Loucy (cell line): ENCODE measurements around the gene DONSON.

Experiments
- H2AFZ ChIP-seq: fragments of 200-600 bp; sonication (generic); 2 replicates; pipeline ENCODE4 v1.6.0; 2016; ENCODE audit warnings: antibody characterized with exemption, mild to moderate bottlenecking, low read length, moderate library complexity
- H3F3A ChIP-seq: fragments of 200-600 bp; 2 replicates; pipeline ENCODE4 v1.6.0; 2016; ENCODE audit warnings: antibody characterized with exemption, low read depth, mild to moderate bottlenecking
- H3K27me3 ChIP-seq: fragments of 200-600 bp; sonication (generic); 2 replicates; pipeline ENCODE4 v1.6.1; 2014; ENCODE audit warnings: low read length, mild to moderate bottlenecking; ENCODE audit not compliant: insufficient read depth, poor library complexity, severe bottlenecking
- H3K36me3 ChIP-seq: fragments of 200-600 bp; sonication (generic); 2 replicates; pipeline ENCODE4 v1.6.1; 2016; ENCODE audit warnings: low read length; ENCODE audit not compliant: insufficient read depth
- H3K4me1 ChIP-seq: fragments of 200-600 bp; sonication (generic); 2 replicates; pipeline ENCODE4 v1.5.1; 2014; ENCODE audit warnings: low read length, mild to moderate bottlenecking; ENCODE audit not compliant: insufficient read depth, poor library complexity, severe bottlenecking
- H3K4me2 ChIP-seq: fragments of 200-600 bp; sonication (generic); 2 replicates; pipeline ENCODE4 v1.6.0; 2014; ENCODE audit warnings: antibody characterized with exemption, low read length, low read depth, mild to moderate bottlenecking; ENCODE audit not compliant: poor library complexity, severe bottlenecking
- H3K4me3 ChIP-seq: fragments of 200-600 bp; sonication (generic); 2 replicates; pipeline ENCODE4 v1.5.1; 2014; ENCODE audit warnings: low read length, mild to moderate bottlenecking, mixed read lengths; ENCODE audit not compliant: poor library complexity, severe bottlenecking
- H3K79me2 ChIP-seq: fragments of 200-600 bp; sonication (generic); 2 replicates; pipeline ENCODE4 v1.6.1; 2014; ENCODE audit warnings: low read length; ENCODE audit not compliant: insufficient read depth
- H3K9ac ChIP-seq: fragments of 200-600 bp; sonication (generic); 2 replicates; pipeline ENCODE4 v1.6.0; 2014; ENCODE audit warnings: mild to moderate bottlenecking, low read depth, low read length, moderate library complexity; ENCODE audit not compliant: poor library complexity, severe bottlenecking
- H3K9me2 ChIP-seq: fragments of 200-600 bp; sonication (generic); replicated peaks from 2 replicates; pipeline ENCODE4 v1.6.1; 2016; ENCODE audit warnings: low read depth, low read length, mixed read lengths
- H3K9me3 ChIP-seq: fragments of 200-600 bp; sonication (generic); 2 replicates; pipeline ENCODE4 v1.6.1; 2014; ENCODE audit warnings: mild to moderate bottlenecking, antibody characterized with exemption, low read length, low read depth; ENCODE audit not compliant: insufficient read depth
- H4K20me1 ChIP-seq: fragments of 200-600 bp; sonication (generic); 2 replicates; pipeline ENCODE4 v1.6.0; 2014; ENCODE audit warnings: antibody characterized with exemption, low read length, mild to moderate bottlenecking; ENCODE audit not compliant: insufficient read depth, poor library complexity, severe bottlenecking
- CTCF ChIP-seq: fragments of 200-600 bp; sonication (generic); conservative IDR thresholded peaks from 2 replicates; pipeline ENCODE4 v1.5.1; 2014; ENCODE audit warnings: mild to moderate bottlenecking, antibody characterized with exemption, low read length
- EZH2phosphoT487 ChIP-seq: fragments of 200-600 bp; IDR thresholded peaks from 2 replicates; pipeline ENCODE4 v1.6.1; 2018; ENCODE audit warnings: antibody characterized with exemption, mild to moderate bottlenecking, moderate library complexity, borderline replicate concordance

Gene DONSON

GRCh38 chr21:33537212-33537611 is 51.3 kb downstream of the DONSON start:
- no peaks in the 10 kb centered on the region for H3K9me3 ChIP-seq
- H3K4me2 ChIP-seq: no peak overlapping the region
- H3K4me1 ChIP-seq: peaks cover 15% of the 10 kb centered on the region
- TF ChIP-seq CTCF: no peak
- no peak for TF ChIP-seq EZH2phosphoT487
- H3K79me2 ChIP-seq: peaks cover 39% of the 10 kb centered on the region
- peaks cover 35% of the 10 kb centered on the region for H3K36me3 ChIP-seq
- no peak overlapping the region for H3K9ac ChIP-seq
- no peak overlapping the region for H3K4me3 ChIP-seq
- no peak overlapping the region for H2AFZ ChIP-seq
- H3K9me2 ChIP-seq: no peaks in the 10 kb centered on the region
- H3F3A ChIP-seq: peaks cover 5% of the 10 kb centered on the region; the same call in 1 of the 2 replicates
- H3K27me3 ChIP-seq: no peaks in the 10 kb centered on the region
- peaks cover 5% of the 10 kb centered on the region for H4K20me1 ChIP-seq

- Histone ChIP-seq H3K79me2 (no peaks in the 10 kb centered on the region), H3K27me3 (no peaks in the 10 kb centered on the region), H3K4me2 (no peak overlapping the region), H3F3A (no peaks in the 10 kb centered on the region), H3K36me3 (peaks cover 73% of the 10 kb centered on the region), H3K9me2 (no peaks in the 10 kb centered on the region), H3K9ac (no peak overlapping the region), H3K4me1 (no peaks in the 10 kb centered on the region), H3K9me3 (no peaks in the 10 kb centered on the region), H2AFZ (no peak overlapping the region), H4K20me1 (no peaks in the 10 kb centered on the region), H3K4me3 (no peak overlapping the region)
- TF ChIP-seq EZH2phosphoT487: no peak
- no peak for TF ChIP-seq CTCF
Observed at GRCh38 chr21:33531007-33531406, 57.5 kb downstream of the DONSON start.
